ENCODE results near the gene AKNA. TPM values are rescaled to one million over a fixed set of nuclear protein-coding genes. Genes with fewer than 3 reads are reported as not detected.

Gene AKNA
- total RNA-seq, 3 donors from 2014 or later (not counting 1 experiment from before 2014, with no cell fraction given), result 577 to 743 (median 676) TPM

DNA sequence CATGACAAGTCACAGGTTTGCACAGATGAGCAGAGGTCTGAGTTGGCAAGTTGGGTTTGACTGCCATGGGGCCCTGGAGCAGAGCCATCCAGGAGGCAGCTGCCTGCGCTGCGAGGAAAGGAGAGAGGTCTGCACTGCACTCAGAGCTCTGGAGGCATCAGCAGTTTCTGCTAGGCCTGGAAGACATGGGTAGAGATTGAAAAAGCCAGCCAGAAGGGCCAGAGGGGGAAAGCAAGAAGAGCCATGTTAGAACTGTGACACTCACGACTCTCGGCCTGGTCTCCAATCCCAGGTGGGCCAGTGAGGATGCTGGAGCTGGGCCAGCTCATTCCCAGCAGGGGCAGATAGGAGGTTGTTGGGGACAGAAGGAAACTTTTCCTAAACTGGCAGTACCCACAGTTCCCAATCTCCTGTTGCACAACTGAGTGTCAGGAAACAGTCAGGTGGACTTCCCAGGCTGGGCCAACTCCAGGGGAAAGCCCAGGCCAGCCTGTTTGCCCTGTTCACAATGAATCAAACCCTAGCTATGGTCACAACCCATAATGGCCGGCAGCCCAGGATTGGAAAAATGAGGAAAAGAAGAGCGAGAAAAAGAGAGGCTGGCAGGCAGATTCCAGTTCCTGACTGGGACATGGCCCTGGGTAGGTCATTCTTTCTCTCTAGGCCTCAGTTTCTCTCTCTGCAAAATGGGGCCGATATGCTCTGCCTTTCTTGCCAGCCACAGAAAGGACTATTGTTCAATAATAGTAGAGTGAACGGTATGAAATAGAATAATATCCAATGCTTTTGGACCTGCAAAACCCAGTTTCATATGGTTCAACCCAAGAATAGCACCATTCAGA, 72.7 kb downstream of the AKNA start:
- intact Hi-C loops (cut with micrococcal nuclease), result no loop called here
- H3K36me3 Mint-ChIP-seq, result no peaks in the 10 kb centered on the region
- WGBS (ENCODE audit: insufficient coverage), result 92% methylated on average over 8 of the region's 8 CpGs
- H3K4me1 Mint-ChIP-seq, result no peaks in the 10 kb centered on the region
- H3K4me3 ChIP-seq (ENCODE audit: low read length), result no peak overlapping the region
- no peak overlapping the region for H3K4me3 Mint-ChIP-seq
- H3K9me3 Mint-ChIP-seq, result no peaks in the 10 kb centered on the region
- no peak overlapping the region for H3K27ac ChIP-seq (ENCODE audit: low read length)
- H3K9me3 ChIP-seq (ENCODE audit: control insufficient read depth, insufficient read depth, low read length), result no peaks in the 10 kb centered on the region
- TF ChIP-seq, protein P1, sequence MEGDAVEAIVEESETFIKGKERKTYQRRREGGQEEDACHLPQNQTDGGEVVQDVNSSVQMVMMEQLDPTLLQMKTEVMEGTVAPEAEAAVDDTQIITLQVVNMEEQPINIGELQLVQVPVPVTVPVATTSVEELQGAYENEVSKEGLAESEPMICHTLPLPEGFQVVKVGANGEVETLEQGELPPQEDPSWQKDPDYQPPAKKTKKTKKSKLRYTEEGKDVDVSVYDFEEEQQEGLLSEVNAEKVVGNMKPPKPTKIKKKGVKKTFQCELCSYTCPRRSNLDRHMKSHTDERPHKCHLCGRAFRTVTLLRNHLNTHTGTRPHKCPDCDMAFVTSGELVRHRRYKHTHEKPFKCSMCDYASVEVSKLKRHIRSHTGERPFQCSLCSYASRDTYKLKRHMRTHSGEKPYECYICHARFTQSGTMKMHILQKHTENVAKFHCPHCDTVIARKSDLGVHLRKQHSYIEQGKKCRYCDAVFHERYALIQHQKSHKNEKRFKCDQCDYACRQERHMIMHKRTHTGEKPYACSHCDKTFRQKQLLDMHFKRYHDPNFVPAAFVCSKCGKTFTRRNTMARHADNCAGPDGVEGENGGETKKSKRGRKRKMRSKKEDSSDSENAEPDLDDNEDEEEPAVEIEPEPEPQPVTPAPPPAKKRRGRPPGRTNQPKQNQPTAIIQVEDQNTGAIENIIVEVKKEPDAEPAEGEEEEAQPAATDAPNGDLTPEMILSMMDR (IDR thresholded peaks at IDR 0.05), result no peak
- H3K36me3 ChIP-seq (ENCODE audit: control insufficient read depth, insufficient read depth, low read length), result no peaks in the 10 kb centered on the region
- no peaks in the 10 kb centered on the region for H3K4me1 ChIP-seq (ENCODE audit: control insufficient read depth, insufficient read depth, low read length)
- no peaks in the 10 kb centered on the region for H3K27me3 ChIP-seq (ENCODE audit: control insufficient read depth, insufficient read depth, low read length)
- DNase-seq (no peak), ATAC-seq (no peak)
- peaks cover 0 to 4% of the 10 kb centered on the region in 2 donors for H3K27me3 Mint-ChIP-seq (ENCODE audit: low read depth in 2 of 2)
- H3K27ac Mint-ChIP-seq, result no peak overlapping the region

DNA sequence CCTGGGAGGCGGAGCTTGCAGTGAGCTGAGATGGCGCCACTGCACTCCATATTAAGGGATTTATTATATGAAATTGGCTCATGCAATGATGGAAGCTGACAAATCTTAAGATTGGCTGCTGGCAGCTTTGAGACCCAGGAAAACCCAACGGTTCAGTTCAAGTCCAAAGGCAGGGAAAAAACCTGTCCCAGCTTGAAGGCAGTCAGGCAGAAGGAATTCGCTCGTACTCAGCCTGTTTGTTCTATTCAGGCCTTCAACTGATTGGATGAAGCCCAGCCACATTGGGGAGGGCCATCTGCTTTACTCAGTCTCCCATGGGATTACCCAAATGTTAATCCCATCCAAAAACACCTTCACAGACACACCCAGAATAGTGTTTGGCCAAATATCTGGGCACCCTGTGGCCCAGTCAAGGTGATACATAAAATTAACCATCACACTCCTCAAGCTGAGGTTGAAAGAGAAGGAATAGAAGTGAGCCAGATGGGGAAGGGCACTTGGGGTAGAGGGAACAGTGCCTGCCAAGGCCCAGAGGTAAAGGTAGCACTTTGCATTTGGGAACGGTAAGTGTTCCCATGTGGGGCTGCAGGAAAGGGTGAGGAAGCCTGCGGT, 73.4 kb downstream of the AKNA start:
- intact Hi-C loops (cut with micrococcal nuclease), result no loop called here
- TF ChIP-seq, protein P1 (IDR thresholded peaks at IDR 0.05), result no peak
- no peaks in the 10 kb centered on the region for H3K36me3 Mint-ChIP-seq
- Histone ChIP-seq H3K4me3 (ENCODE audit: low read length) (no peak overlapping the region), H3K27ac (ENCODE audit: low read length) (no peak overlapping the region), H3K36me3 (ENCODE audit: control insufficient read depth, insufficient read depth, low read length) (no peaks in the 10 kb centered on the region), H3K27me3 (ENCODE audit: control insufficient read depth, insufficient read depth, low read length) (no peaks in the 10 kb centered on the region), H3K9me3 (ENCODE audit: control insufficient read depth, insufficient read depth, low read length) (no peaks in the 10 kb centered on the region), H3K4me1 (ENCODE audit: control insufficient read depth, insufficient read depth, low read length) (no peaks in the 10 kb centered on the region)
- DNase-seq, result no peak
- no peaks in the 10 kb centered on the region for H3K4me1 Mint-ChIP-seq
- 83% methylated on average over 7 of the region's 7 CpGs for whole genome bisulfite sequencing (ENCODE audit: insufficient coverage)
- H3K27me3 Mint-ChIP-seq (ENCODE audit: low read depth in 2 of 2), result peaks cover 0 to 4% of the 10 kb centered on the region in 2 donors
- H3K4me3 Mint-ChIP-seq, result no peak overlapping the region
- no peaks in the 10 kb centered on the region for H3K9me3 Mint-ChIP-seq
- no peak for ATAC-seq
- no peak overlapping the region for H3K27ac Mint-ChIP-seq

DNA sequence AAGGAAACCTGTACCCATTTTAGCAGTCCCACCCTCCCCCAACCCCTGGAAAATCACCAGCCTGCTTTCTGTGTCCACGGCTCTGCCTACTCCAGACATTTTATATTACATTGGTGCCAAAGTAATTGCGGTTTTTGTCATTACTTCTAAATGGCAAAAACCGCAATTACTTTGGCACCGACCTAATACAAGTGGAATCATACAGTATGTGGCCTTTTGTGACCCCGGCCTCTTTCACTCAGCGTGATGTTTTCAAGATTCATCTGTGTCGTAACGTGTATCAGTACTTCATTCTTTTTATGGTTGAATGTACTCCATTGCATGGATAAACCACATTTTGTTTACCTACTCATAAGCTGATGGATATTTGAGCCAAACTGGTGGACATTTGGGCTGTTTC, 74.6 kb downstream of the AKNA start:
- no peaks in the 10 kb centered on the region for H3K27me3 ChIP-seq (ENCODE audit: control insufficient read depth, insufficient read depth, low read length)
- ATAC-seq (no peak), DNase-seq (no peak)
- H3K9me3 ChIP-seq (ENCODE audit: control insufficient read depth, insufficient read depth, low read length), result no peaks in the 10 kb centered on the region
- H3K4me3 Mint-ChIP-seq, result no peak overlapping the region
- no peak overlapping the region for H3K4me3 ChIP-seq (ENCODE audit: low read length)
- H3K4me1 Mint-ChIP-seq, result no peaks in the 10 kb centered on the region
- no peaks in the 10 kb centered on the region for H3K4me1 ChIP-seq (ENCODE audit: control insufficient read depth, insufficient read depth, low read length)
- H3K36me3 Mint-ChIP-seq, result no peaks in the 10 kb centered on the region
- no peak overlapping the region for H3K27ac ChIP-seq (ENCODE audit: low read length)
- H3K9me3 Mint-ChIP-seq, result no peaks in the 10 kb centered on the region
- intact Hi-C loops (cut with micrococcal nuclease), result no loop called here
- H3K27me3 Mint-ChIP-seq (ENCODE audit: low read depth in 2 of 2), result no peaks in the 10 kb centered on the region
- 97% methylated on average over 8 of the region's 8 CpGs for WGBS (ENCODE audit: insufficient coverage)
- TF ChIP-seq, protein P1 (IDR thresholded peaks at IDR 0.05), result no peak
- no peak overlapping the region for H3K27ac Mint-ChIP-seq
- H3K36me3 ChIP-seq (ENCODE audit: control insufficient read depth, insufficient read depth, low read length), result no peaks in the 10 kb centered on the region

Data from natural killer cell (primary cell).